IPS-18c (cell line): Measurements from ENCODE around the gene MDH2.
"Not testable (repeated sequence)": the region's sequence is repeated elsewhere in the genome, so short reads cannot be mapped to it uniquely, and the experiment has no call there.

Experiments used
- H3K4me3 ChIP-seq: 2 replicates; pipeline ENCODE4 v1.7.0; 2013; ENCODE audit warnings: low read depth, mild to moderate bottlenecking, low read length, moderate library complexity; ENCODE audit not compliant: insufficient read depth
- H3K9me3 ChIP-seq: one replicate; pipeline ENCODE4 v1.6.1; 2013; ENCODE audit warnings: mild to moderate bottlenecking, low read length, moderate library complexity; ENCODE audit not compliant: control insufficient read depth, insufficient read depth

Gene MDH2

DNA sequence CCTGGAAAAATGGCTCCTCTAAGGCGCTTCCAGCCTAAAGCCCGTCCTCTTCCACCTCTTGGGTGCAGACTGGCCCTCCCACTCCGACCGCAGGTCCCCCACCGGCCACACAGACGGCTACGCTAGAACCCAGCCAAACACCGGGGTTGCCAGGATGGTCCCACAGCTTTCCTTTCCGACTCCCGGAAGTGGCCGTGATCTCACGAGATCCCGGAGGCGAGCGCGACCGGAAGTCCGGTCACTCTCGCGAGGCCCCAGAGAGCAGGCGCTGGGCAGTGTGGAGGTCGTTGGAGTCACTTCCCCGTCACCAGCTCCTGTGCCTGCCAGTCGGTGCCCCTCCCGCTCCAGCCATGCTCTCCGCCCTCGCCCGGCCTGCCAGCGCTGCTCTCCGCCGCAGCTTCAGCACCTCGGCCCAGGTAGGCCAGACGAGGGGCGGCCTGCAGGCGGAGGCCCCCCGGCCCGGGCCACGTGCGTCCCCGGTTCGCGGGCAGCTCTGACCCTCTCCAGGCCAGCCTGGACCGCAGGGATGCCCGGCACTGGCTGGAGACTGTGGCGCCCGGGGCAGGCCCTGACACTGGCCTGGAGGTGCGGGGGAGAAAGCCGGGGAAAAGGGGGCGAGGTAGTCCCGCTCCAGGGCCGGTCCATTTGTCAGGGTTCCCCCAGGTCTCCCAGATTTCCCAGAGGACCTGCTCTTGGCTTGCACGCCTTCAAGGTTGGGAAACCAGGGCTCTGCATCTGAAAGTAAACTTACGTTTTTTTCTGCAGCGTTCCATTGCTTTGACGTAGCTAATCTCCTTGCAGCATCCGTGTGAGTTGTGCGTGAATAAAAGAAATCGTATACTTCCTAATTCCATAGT, at the start of gene MDH2, which contains the start of gene STYXL1:
Gene MDH2 (plus strand): TSS at position 296 of the 857 bp plus-strand sequence. CDS start 55 bp downstream, at position 351.
Gene STYXL1 (minus strand): TSS at position 190 of the 857 bp plus-strand sequence. CDS start 17,477 bp downstream, outside the sequence.
- Histone ChIP-seq H3K9me3 (no peaks in the 10 kb centered on the region), H3K4me3 (peak within 1 kb of the TSS; percentile 99)

GRCh38 chr7:76000566-76000965, 47.3 kb upstream of the MDH2 start:
- Histone ChIP-seq H3K9me3 (no peaks in the 10 kb centered on the region), H3K4me3 (no peak overlapping the region)

GRCh38 chr7:76002139-76002538, 45.8 kb upstream of the MDH2 start:
- no peaks in the 10 kb centered on the region for H3K9me3 ChIP-seq
- no peak overlapping the region for H3K4me3 ChIP-seq

- H3K4me3 ChIP-seq: no peak overlapping the region
- H3K9me3 ChIP-seq: no peaks in the 10 kb centered on the region
Measured at GRCh38 chr7:76002822-76003221, 45.1 kb upstream of the MDH2 start.

DNA sequence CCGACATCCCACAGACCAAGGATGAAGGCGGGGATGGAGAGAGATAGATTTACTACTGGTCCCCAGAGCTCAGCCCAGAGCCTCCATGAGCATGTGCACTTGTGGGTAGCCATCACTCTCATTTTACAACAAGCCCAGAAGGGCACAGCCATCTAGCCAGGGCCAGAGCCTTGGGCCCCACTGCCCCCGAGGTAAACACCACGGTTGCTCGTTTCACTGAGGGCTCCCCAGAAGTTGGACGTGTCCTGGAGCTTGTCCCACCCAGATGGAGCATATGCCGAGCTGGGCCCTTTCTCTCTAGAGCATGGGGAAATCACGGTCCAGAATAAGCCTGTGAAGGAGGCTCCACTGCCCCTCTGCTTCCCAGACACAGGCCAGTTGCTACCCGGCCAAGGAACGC, 44.6 kb upstream of the MDH2 start:
- Histone ChIP-seq H3K9me3 (no peaks in the 10 kb centered on the region), H3K4me3 (no peak overlapping the region)

DNA sequence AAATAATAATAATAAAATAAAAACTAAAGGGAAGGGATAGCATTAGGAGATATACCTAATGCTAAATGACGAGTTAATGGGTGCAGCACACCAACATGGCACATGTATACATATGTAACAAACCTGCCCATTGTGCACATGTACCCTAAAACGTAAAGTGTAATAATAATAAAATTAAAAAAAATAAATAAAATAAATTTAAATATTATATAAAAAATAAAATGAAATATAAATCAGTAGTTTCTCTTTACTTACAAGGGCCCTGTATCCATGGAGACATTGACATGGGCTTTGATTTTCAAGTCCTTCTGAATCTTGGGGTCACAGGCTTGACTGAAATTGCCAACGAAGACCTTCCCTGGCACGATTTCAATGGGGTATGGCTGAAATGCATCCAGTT, 42.9 kb upstream of the MDH2 start:
- not testable (repeated sequence) for H3K4me3 ChIP-seq, H3K9me3 ChIP-seq

DNA sequence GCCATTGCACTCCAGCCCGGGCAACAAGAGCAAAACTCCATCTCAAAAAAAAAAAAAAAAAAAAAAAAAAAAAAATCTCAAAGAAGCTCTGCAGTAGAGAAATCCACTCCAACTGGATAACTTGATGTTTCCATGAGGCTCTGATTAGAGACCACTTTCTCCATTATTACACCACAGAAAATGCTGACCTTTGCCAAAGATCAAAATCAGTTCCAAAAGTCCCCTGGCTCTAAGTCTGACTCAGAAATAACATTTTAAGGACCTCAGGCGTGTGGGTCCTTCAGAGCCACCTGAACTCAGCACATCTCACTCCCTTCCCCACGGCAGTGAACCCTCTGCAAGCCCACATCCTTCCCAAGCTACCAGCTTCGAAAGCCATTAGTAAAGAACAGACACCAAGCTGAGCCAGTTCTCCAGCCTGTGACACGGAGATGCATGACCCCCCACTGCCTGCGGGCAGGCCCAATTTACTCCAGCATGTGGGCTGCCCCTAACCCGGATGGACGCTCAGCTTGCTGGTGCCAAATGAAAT, 39.7 kb upstream of the MDH2 start:
- Histone ChIP-seq H3K4me3 (no peak overlapping the region), H3K9me3 (no peaks in the 10 kb centered on the region)

DNA sequence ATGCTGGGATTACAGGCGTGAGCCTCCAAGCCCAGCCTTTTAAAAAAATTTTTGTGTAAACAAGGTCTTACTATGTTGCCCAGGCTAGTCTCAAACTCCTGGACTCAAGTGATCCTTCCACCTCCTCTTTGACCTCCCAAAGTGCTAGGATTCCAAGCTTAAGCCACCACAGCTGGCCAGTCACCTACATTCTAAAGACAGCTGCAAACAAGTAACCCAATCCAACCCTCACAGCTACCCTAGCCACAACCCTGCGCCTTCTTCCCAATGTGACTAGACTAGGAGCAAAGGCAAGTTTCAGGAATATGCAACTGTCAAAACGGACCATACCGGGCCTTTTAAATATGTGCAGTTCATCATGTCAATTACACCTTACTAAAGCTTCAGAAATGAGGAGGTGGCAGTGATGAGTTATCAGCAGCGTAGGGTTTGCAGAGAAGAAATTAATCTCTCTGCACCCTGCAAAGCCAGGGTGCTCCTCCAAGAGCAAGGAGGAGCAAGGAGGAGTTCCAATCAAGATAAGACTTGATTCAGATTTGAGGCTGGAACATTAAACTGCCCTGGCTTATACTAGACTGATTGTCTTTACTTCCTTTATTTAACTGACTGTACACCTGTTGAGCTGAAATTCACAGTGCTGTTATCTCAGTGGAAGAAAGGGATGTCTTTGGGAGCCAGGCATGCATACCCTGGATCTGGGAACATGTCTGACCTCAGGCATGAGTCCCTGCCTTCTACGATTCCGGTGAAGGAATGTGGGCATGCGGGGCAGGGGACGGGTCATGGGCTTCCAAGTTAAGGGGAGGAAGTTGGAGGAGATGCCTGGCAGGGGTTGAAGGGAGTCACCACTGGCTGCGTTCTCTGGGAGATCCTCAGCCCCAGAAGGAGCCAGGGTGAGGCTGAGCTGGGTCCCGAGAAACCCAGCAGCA, 38.0 kb upstream of the MDH2 start:
- Histone ChIP-seq H3K9me3 (no peaks in the 10 kb centered on the region), H3K4me3 (no peak overlapping the region)

DNA sequence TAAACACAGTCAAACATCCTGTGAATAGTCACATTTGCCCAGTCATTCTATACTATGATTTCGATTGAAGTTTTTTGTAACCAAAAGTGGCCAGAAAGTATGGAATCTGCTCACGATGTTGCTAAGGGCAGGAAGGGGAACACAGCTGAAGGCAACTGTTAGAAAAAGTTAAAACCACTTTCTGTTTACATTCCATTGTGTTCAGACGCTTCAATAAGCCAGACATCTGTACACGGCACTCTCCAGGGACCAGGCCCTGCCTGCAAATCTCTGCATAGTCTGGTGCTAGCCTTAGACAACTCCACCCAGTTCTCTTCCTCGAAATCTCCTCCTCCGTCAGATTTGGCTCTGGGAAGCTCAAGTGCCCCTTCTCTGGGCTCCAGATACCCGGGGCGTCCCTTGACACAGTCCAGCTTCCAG, 36.5 kb upstream of the MDH2 start:
- Histone ChIP-seq H3K4me3 (no peak overlapping the region), H3K9me3 (no peaks in the 10 kb centered on the region)

DNA sequence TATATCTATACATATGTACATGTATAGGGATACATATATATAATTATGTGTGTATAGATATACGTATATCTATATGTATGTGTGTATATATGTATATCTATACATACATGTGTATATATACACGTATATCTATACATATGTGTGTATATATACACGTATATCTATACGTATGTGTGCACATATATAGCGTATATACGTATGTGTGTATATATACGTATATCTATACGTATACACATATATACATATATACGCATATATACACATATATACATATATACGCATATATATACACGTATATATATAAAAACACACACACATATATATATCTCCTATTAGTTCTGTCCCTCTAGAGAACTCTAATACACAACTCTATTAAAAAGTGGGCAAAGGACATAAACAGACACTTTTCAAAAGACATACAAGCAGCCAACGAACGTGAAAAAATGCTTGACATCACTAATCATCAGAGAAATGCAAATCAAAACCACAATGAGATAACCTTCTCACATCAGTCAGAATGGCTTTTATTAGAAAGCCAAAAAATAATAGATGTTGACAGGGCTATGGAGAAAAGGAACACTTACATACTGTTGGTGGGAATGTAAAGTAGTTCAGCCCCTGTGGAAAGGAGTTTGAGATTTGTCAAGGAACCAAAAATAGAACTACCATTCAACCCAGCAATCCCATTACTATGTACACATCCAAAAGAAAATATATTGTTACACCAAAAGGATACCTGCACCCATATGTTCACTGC, 31.5 kb upstream of the MDH2 start:
- H3K9me3 ChIP-seq: no peaks in the 10 kb centered on the region
- no peak overlapping the region for H3K4me3 ChIP-seq

DNA sequence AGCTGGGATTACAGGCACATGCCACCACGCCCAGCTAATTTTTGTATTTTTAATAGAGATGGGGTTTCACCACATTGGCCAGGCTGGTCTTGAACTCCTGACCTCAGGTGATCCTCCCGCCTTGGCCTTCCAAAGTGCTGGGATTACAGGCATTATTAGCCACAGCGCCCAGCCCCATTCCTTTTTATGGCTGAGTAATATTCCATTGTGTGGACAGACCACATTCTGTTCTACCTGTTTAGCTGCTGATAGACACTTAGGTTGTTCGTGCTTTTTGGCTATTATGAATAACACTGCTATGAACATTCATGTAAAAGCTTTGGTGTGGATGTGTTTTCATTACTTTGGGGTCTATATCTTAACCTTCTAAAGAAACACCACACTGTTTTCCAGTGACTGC, 29.4 kb upstream of the MDH2 start:
- not testable (repeated sequence) for H3K4me3 ChIP-seq, H3K9me3 ChIP-seq

DNA sequence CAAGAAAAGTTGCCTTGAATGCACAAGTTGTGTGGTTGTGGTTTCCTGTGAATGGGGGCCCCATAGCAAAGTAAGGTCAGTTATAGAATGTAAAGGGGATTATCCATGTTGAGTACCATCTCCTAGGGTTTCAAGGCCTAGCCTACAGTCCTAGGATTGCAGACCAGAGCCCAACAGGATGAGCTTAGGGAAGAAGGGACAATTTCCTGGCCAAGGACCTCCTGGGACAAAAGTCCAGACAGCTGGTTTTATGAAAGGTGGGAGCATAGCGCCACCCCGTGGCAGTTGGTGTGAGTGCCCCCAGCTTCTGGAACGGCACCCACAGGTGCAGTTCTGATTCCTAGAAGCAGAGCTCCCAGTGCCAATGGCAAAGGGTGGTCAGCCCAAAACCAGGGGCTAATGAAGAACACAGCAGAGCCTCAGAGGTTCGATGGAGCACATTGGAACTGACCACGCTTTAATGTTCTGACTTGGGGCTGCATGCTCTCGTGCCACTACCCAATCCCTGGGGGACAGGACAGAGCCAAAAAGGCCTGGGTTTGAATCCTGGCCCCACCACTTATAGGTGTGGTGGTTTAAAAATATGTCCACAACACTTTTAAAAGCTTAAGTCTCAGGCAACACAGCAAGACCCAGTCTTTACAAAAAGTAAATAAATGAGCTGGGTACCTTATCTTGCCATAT, 27.7 kb upstream of the MDH2 start:
- H3K4me3 ChIP-seq: no peak overlapping the region
- H3K9me3 ChIP-seq: no peaks in the 10 kb centered on the region

DNA sequence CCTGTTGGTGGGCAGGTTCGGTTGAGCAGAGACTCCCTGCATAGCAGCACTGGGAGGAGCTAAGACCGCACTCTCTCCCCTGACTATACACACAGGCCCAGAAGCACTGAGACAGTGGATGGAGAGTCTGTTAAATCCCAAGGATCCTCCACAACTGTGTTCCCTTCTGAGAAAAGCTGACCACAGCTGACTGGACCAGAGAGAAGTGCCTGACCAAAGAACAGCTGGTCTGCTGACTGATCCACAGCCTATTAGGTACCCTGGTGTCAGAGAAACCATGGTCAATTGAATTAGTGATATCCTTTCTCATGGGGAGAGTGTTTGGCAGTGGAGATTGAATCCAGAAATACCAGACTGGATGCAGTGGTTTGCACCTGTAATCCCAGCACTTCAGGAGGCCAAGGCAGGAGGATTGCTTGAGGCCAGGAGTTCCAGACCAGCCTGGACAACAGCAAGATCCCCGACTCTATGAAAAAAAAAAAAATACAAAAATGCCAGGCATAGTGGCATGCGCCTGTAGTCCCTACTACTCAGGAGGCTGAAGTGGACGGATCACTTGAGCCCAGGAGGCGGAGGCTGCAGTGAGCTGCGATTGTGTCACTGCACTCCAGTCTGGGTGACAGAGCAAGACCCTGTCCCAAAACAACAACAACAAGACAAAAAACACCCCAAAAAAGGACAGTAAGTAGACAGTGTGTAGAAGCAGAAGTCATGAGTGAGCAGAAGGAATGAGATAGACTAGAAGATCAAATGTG, 25.7 kb upstream of the MDH2 start:
- H3K9me3 ChIP-seq: no peaks in the 10 kb centered on the region
- no peak overlapping the region for H3K4me3 ChIP-seq

GRCh38 chr7:76023002-76023401, 24.9 kb upstream of the MDH2 start:
- Histone ChIP-seq H3K4me3 (no peak overlapping the region), H3K9me3 (no peaks in the 10 kb centered on the region)

DNA sequence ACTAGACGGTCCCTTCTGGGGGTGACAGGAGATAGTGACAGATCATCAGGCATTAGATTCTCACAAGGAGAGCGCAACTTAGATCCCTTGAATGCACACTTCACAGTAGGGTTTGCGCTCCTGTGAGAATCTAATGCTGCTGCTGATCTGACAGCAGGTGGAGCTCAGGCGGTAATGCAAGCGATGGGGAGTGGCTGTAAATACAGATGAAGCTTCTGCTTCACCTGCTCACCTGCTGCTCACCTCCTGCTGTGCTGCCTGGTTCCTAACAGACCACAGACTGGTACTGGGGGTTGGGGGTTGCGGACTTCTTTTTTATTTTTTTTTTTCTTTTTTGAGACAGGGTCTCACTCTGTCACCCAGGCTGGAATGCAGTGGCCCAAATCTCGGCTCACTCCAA, 18.2 kb upstream of the MDH2 start:
- not testable (repeated sequence) for H3K4me3 ChIP-seq

DNA sequence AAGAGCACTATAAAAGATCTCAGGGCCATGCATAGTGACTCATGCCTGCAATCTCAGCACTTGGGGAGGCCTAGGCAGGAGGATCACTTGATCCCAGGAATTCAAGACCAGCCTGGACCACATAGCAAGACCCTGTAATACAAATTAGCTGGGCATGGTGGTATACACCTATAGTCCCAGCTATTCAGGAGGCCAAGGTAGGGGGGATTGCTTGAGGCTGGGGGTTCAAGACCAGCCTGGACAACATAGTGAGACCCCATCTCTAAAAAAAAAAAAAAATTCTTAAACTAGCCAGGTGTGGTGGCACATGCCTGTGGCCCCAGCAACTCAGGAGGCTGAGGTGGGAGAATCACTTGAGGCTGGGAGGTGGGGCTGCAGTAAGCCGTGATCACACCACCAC, 15.9 kb upstream of the MDH2 start:
- Histone ChIP-seq H3K4me3 (no peak overlapping the region), H3K9me3 (no peaks in the 10 kb centered on the region)

More for the DNA sequence above, 18.2 kb upstream of the MDH2 start:
- not testable (repeated sequence) for H3K9me3 ChIP-seq
